Upper lobe of left lung (tissue), 4 donors: ENCODE data around the gene NAMPT.

Source experiments
- EP300 ChIP-seq, 4 donors: sonication (generic); formaldehyde crosslinking; IDR thresholded peaks; one replicate each; pipeline ENCODE4 v1.5.1; 2017; ENCODE audit warnings: antibody characterized with exemption in 4 of 4, control low read depth in 2 of 4
- TF ChIP-seq, protein P1 (sequence below), 6 experiments: fragments of 450-650 bp in 4 of 6; fragments of 200-600 bp in 2 of 6; sonication (generic) in 2 of 6; IDR thresholded peaks; one replicate each; pipeline ENCODE4 v1.5.1; 2016 to 2019; ENCODE audit warnings: antibody characterized with exemption in 6 of 6

DNA sequence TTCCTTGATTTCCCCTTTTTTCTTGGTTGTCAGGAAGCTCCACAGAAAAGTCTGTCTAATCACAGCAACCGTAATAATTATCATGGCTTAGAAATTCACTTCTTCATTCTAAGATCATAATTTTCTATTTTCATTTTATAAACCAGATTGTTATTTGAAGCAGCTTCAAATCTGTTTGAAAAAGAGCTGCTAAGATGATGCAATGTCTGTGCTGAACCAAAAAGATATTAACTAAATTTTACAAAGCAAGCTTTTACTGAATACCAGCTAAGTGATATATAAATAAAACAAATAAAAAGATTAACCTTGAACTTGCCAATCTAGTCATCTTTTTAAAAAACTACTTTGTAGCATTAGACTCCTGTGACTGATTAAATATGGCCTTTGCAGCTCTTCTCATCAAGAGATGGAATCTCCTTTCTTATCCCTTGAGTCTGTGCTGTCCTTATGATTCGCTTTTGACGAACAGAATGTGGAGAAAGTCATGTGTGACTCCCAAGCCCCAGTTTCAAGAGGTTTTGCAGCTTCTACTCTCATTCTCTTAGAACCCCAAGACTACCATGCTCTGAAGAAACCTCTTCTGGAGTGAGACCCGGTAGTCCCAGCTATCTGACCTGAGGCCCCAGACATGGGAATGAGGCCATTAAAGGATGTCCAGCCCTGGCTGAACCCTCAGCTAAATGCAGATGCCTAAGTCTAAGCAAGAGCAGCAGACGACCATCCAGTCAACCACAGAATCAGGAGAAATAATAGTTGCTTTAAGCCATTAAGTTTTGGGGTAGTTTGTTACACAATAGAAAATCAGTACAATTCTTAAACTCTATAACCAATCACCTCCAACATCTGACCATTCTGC lies 14.4 kb downstream of the NAMPT start:
- no peak for TF ChIP-seq EP300 (IDR thresholded peaks at IDR 0.05)
- TF ChIP-seq, protein P1, sequence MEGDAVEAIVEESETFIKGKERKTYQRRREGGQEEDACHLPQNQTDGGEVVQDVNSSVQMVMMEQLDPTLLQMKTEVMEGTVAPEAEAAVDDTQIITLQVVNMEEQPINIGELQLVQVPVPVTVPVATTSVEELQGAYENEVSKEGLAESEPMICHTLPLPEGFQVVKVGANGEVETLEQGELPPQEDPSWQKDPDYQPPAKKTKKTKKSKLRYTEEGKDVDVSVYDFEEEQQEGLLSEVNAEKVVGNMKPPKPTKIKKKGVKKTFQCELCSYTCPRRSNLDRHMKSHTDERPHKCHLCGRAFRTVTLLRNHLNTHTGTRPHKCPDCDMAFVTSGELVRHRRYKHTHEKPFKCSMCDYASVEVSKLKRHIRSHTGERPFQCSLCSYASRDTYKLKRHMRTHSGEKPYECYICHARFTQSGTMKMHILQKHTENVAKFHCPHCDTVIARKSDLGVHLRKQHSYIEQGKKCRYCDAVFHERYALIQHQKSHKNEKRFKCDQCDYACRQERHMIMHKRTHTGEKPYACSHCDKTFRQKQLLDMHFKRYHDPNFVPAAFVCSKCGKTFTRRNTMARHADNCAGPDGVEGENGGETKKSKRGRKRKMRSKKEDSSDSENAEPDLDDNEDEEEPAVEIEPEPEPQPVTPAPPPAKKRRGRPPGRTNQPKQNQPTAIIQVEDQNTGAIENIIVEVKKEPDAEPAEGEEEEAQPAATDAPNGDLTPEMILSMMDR (IDR thresholded peaks at IDR 0.05): no peak
